Gastrocnemius medialis (tissue), 4 donors: ENCODE measurements around the gene TNPO3.

Experiments
- CTCF ChIP-seq, 5 experiments: fragments of 450-650 bp in 3 of 5; fragments of 200-600 bp in 2 of 5; sonication (generic) in 2 of 5; IDR thresholded peaks in 4 of 5; conservative IDR thresholded peaks in 1 of 5; 1 replicate in 4 of 5; 2 replicates in 1 of 5; pipeline ENCODE4 v1.5.1; 2016 to 2019; ENCODE audit warnings: antibody characterized with exemption in 5 of 5, mild to moderate bottlenecking in 3 of 5, moderate library complexity in 3 of 5
- POLR2A ChIP-seq, 2 donors: fragments of 450-650 bp; IDR thresholded peaks; one replicate each; pipeline ENCODE4 v1.6.1; 2017; ENCODE audit warnings: antibody characterized with exemption in 2 of 2, mild to moderate bottlenecking in 2 of 2, moderate library complexity in 2 of 2

- TF ChIP-seq CTCF (IDR thresholded peaks at IDR 0.05 in 4 of 5, conservative IDR thresholded peaks at IDR 0.05 in 1 of 5) (no peak), POLR2A (IDR thresholded peaks at IDR 0.05) (no peak)
Measured at GRCh38 chr7:128919881-128920799, 134.8 kb downstream of the TNPO3 start.
